ENCODE results near the gene YTHDC1. TPM values are rescaled to one million over a fixed set of nuclear protein-coding genes. Genes with fewer than 3 reads are reported as not detected.
A peak's percentile ranks its signal among the peaks of the same experiment; 100 is the strongest.

Gene YTHDC1
- polyA plus RNA-seq, 3 donors = 167 to 215 (median 196) TPM

GRCh38 chr4:68367835-68368234 lies 17.9 kb upstream of the YTHDC1 start:
- DNase-seq (ENCODE audit: extremely low read depth in 1 of 11, low read depth in 9 of 11, low spot score in 4 of 11) = no peak

GRCh38 chr4:68366600-68366999 lies 16.7 kb upstream of the YTHDC1 start:
- no peak for DNase-seq (ENCODE audit: extremely low read depth in 1 of 11, low read depth in 9 of 11, low spot score in 4 of 11)

GRCh38 chr4:68365068-68365467 lies 15.2 kb upstream of the YTHDC1 start:
- no peak for DNase-seq (ENCODE audit: extremely low read depth in 1 of 11, low read depth in 9 of 11, low spot score in 4 of 11)

GRCh38 chr4:68361146-68361589 lies 11.3 kb upstream of the YTHDC1 start:
- DNase-seq (ENCODE audit: extremely low read depth in 1 of 11, low read depth in 9 of 11, low spot score in 4 of 11) = no peak

- no peak for DNase-seq (ENCODE audit: extremely low read depth in 1 of 11, low read depth in 9 of 11, low spot score in 4 of 11)
These were observed 10.5 kb upstream of the YTHDC1 start for GRCh38 chr4:68360231-68360968.

GRCh38 chr4:68359508-68359907 lies 9.6 kb upstream of the YTHDC1 start:
- DNase-seq (ENCODE audit: extremely low read depth in 1 of 11, low read depth in 9 of 11, low spot score in 4 of 11) = no peak

- no peak for DNase-seq (ENCODE audit: extremely low read depth in 1 of 11, low read depth in 9 of 11, low spot score in 4 of 11)
These were observed 9.1 kb upstream of the YTHDC1 start for GRCh38 chr4:68358988-68359387.

GRCh38 chr4:68352791-68353190 lies 2.9 kb upstream of the YTHDC1 start:
- no peak for DNase-seq (ENCODE audit: extremely low read depth in 1 of 11, low read depth in 9 of 11, low spot score in 4 of 11)

GRCh38 chr4:68349279-68349648 lies 626 bp downstream of the YTHDC1 start:
- peak in 7 of 11 donors; percentile 36 to 52 (median 41) for DNase-seq (ENCODE audit: extremely low read depth in 1 of 11, low read depth in 9 of 11, low spot score in 4 of 11)

- no peak for DNase-seq (ENCODE audit: extremely low read depth in 1 of 11, low read depth in 9 of 11, low spot score in 4 of 11)
These were observed 1.3 kb downstream of the YTHDC1 start for GRCh38 chr4:68348577-68348976.

GRCh38 chr4:68347845-68348244 lies 2.0 kb downstream of the YTHDC1 start:
- no peak for DNase-seq (ENCODE audit: extremely low read depth in 1 of 11, low read depth in 9 of 11, low spot score in 4 of 11)

GRCh38 chr4:68346461-68346860 lies 3.4 kb downstream of the YTHDC1 start:
- no peak for DNase-seq (ENCODE audit: extremely low read depth in 1 of 11, low read depth in 9 of 11, low spot score in 4 of 11)

GRCh38 chr4:68344785-68345184 lies 5.1 kb downstream of the YTHDC1 start:
- no peak for DNase-seq (ENCODE audit: extremely low read depth in 1 of 11, low read depth in 9 of 11, low spot score in 4 of 11)

GRCh38 chr4:68344049-68344448 lies 5.8 kb downstream of the YTHDC1 start:
- DNase-seq (ENCODE audit: extremely low read depth in 1 of 11, low read depth in 9 of 11, low spot score in 4 of 11) = no peak

- DNase-seq (ENCODE audit: extremely low read depth in 1 of 11, low read depth in 9 of 11, low spot score in 4 of 11) = no peak
These were observed 7.8 kb downstream of the YTHDC1 start for GRCh38 chr4:68342134-68342533.

GRCh38 chr4:68338625-68339024 lies 11.3 kb downstream of the YTHDC1 start:
- DNase-seq (ENCODE audit: extremely low read depth in 1 of 11, low read depth in 9 of 11, low spot score in 4 of 11) = no peak

GRCh38 chr4:68337522-68337921 lies 12.4 kb downstream of the YTHDC1 start:
- no peak for DNase-seq (ENCODE audit: extremely low read depth in 1 of 11, low read depth in 9 of 11, low spot score in 4 of 11)

- no peak for DNase-seq (ENCODE audit: extremely low read depth in 1 of 11, low read depth in 9 of 11, low spot score in 4 of 11)
These were observed 12.9 kb downstream of the YTHDC1 start for GRCh38 chr4:68337004-68337403.

GRCh38 chr4:68336530-68336929 lies 13.4 kb downstream of the YTHDC1 start:
- no peak for DNase-seq (ENCODE audit: extremely low read depth in 1 of 11, low read depth in 9 of 11, low spot score in 4 of 11)

- no peak for DNase-seq (ENCODE audit: extremely low read depth in 1 of 11, low read depth in 9 of 11, low spot score in 4 of 11)
These were observed 23.7 kb downstream of the YTHDC1 start for GRCh38 chr4:68326141-68326540.

GRCh38 chr4:68324519-68325262 lies 25.2 kb downstream of the YTHDC1 start:
- no peak for DNase-seq (ENCODE audit: extremely low read depth in 1 of 11, low read depth in 9 of 11, low spot score in 4 of 11)

Data from renal cortex interstitium (tissue), 11 donors.